ENCODE data around the gene ATP6V0A1. TPM values are rescaled to one million over a fixed set of nuclear protein-coding genes. Genes with fewer than 3 reads are reported as not detected.

ATP6V0A1 gene
- total RNA-seq, 4 donors from 2014 or later = 51.9 to 74.9 (median 63.9) TPM

- intact Hi-C loops (cut with DNase I) = no loop called here
Observed at GRCh38 chr17:42520540-42520951, 61.9 kb downstream of the ATP6V0A1 start.

DNA sequence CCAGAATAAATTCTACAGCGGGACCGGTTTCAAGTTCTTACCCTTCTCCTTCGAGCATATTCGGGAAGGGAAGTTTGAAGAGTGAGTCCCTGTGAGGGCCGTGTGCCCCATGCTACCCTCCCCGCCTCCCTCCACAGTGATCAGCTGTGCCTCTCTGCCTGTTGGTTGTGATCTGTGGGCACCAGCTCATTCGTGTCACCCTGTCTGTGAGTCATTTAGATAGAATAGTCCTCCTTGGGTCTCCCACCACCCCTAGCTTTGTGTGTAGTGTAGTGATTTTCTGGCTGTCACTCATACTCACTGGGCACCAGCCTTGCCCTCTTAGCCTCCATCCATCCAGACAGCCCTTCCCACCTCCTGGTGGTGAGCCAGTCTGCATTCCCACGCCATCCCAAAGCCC lies 62.4 kb downstream of the ATP6V0A1 start:
- DNase-seq (ENCODE audit: extremely low spot score) = no peak
- 37% methylated on average over 8 of the region's 8 CpGs for WGBS
- Histone ChIP-seq H3K27me3 (no peaks in the 10 kb centered on the region), H3K27ac (replicated peaks in 1 of 4) (peak overlapping the region; percentile 94 to 98 (median 96)), H3K36me3 (peaks cover 0 to 28% (median 12%) of the 10 kb centered on the region in 4 donors), H3K9me3 (no peaks in the 10 kb centered on the region), H3K4me3 (peak overlapping the region in 1 of 4 donors; percentile 10), H3K4me1 (peaks cover 78 to 98% (median 92%) of the 10 kb centered on the region in 4 donors)
- intact Hi-C loops (cut with DNase I) = no loop called here
- no peak for TF ChIP-seq CTCF (IDR thresholded peaks at IDR 0.05)
- TF ChIP-seq EP300 (IDR thresholded peaks at IDR 0.05) = no peak
- no peak for TF ChIP-seq POLR2AphosphoS5 (IDR thresholded peaks at IDR 0.05)
- TF ChIP-seq POLR2A (IDR thresholded peaks at IDR 0.05; ENCODE audit: low read depth) = no peak

More at GRCh38 chr17:42520540-42520951, 61.9 kb downstream of the ATP6V0A1 start:
- H3K4me1 ChIP-seq = peaks cover 74 to 95% (median 90%) of the 10 kb centered on the region in 4 donors
- no peaks in the 10 kb centered on the region for H3K27me3 ChIP-seq
- no peak for TF ChIP-seq EP300 (IDR thresholded peaks at IDR 0.05)
- TF ChIP-seq CTCF (IDR thresholded peaks at IDR 0.05) = no peak
- TF ChIP-seq POLR2AphosphoS5 (IDR thresholded peaks at IDR 0.05) = no peak
- TF ChIP-seq POLR2A (IDR thresholded peaks at IDR 0.05; ENCODE audit: low read depth) = no peak
- DNase-seq (ENCODE audit: extremely low spot score) = no peak
- peaks cover 0 to 33% (median 14%) of the 10 kb centered on the region in 4 donors for H3K36me3 ChIP-seq
- H3K27ac ChIP-seq (replicated peaks in 1 of 4) = peak overlapping the region; percentile 94 to 98 (median 96)
- H3K4me3 ChIP-seq = peak overlapping the region in 3 of 4 donors; percentile 2 to 23 (median 10)
- WGBS = 22% methylated on average over 9 of the region's 9 CpGs
- H3K9me3 ChIP-seq = no peaks in the 10 kb centered on the region

GRCh38 chr17:42521666-42522262 lies 63.1 kb downstream of the ATP6V0A1 start:
- Histone ChIP-seq H3K4me3 (peak overlapping the region in 1 of 4 donors; percentile 7), H3K27me3 (no peaks in the 10 kb centered on the region), H3K4me1 (peaks cover 76 to 98% (median 93%) of the 10 kb centered on the region in 4 donors)

DNA sequence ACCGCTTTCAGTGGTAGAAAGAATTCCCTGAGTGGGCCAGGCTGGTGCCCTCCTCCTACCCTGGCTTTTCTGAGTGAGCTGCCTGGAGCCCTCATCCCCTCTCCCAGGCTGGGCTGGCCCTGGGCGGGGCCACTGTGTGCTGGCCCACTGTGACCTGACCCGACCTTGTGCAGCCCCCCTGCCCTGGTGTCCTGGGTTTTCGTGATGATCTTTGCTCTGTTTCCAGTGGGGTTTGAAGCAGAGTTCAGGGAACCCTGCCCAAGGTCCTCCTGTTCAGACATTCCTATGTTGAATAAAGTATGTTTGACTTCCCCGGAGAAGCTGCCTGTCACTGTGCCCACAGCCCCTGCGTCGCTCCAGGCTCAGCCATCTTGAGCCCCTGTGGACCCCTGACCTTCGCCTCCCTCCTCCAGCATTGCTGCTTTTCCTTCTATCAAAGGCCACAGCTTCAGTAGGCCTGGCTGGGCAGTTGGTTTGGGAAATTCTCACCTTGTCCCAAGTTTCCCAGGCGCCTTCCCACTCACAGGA lies 63.6 kb downstream of the ATP6V0A1 start:
- no peak for TF ChIP-seq EP300 (IDR thresholded peaks at IDR 0.05)
- TF ChIP-seq POLR2A (IDR thresholded peaks at IDR 0.05; ENCODE audit: low read depth) = no peak
- TF ChIP-seq POLR2AphosphoS5 (IDR thresholded peaks at IDR 0.05) = no peak
- no peak for TF ChIP-seq CTCF (IDR thresholded peaks at IDR 0.05)
- intact Hi-C loops (cut with DNase I) = no loop called here
- no peaks in the 10 kb centered on the region for H3K9me3 ChIP-seq
- no peaks in the 10 kb centered on the region for H3K27me3 ChIP-seq
- H3K36me3 ChIP-seq = peaks cover 0 to 19% (median 3%) of the 10 kb centered on the region in 4 donors
- DNase-seq (ENCODE audit: extremely low spot score) = no peak
- H3K4me3 ChIP-seq = peak overlapping the region in 1 of 4 donors; percentile 7
- H3K4me1 ChIP-seq = peaks cover 70 to 98% (median 93%) of the 10 kb centered on the region in 4 donors
- peak overlapping the region; percentile 94 to 98 (median 96) for H3K27ac ChIP-seq (replicated peaks in 1 of 4)
- WGBS = 34% methylated on average over 6 of the region's 9 CpGs

More at GRCh38 chr17:42521666-42522262, 63.1 kb downstream of the ATP6V0A1 start:
- peaks cover 0 to 22% (median 6%) of the 10 kb centered on the region in 4 donors for H3K36me3 ChIP-seq
- 20% methylated on average over 1 of the region's 11 CpGs for WGBS
- H3K27ac ChIP-seq (replicated peaks in 1 of 4) = peak overlapping the region; percentile 94 to 98 (median 96)
- intact Hi-C loops (cut with DNase I) = no loop called here
- no peak for TF ChIP-seq EP300 (IDR thresholded peaks at IDR 0.05)
- no peak for TF ChIP-seq CTCF (IDR thresholded peaks at IDR 0.05)
- no peak for TF ChIP-seq POLR2A (IDR thresholded peaks at IDR 0.05; ENCODE audit: low read depth)
- TF ChIP-seq POLR2AphosphoS5 (IDR thresholded peaks at IDR 0.05) = peak in 1 of 2 donors; percentile 19
- DNase-seq (ENCODE audit: extremely low spot score) = no peak
- H3K9me3 ChIP-seq = no peaks in the 10 kb centered on the region
